Prostate gland (tissue), 2 donors: Measurements from ENCODE around the gene SLC35A1.

Experiments used
- CTCF ChIP-seq, 4 experiments: fragments of 200-600 bp in 2 of 4; fragments of 450-650 bp in 2 of 4; sonication (generic) in 2 of 4; IDR thresholded peaks; 1 replicate in 3 of 4; 2 replicates in 1 of 4; pipeline ENCODE4 v1.5.1; 2016 to 2019; ENCODE audit warnings: antibody characterized with exemption in 4 of 4, mild to moderate bottlenecking in 2 of 4, moderate library complexity in 2 of 4
- POLR2AphosphoS5 ChIP-seq: sonication (generic); formaldehyde crosslinking; IDR thresholded peaks from one replicate; pipeline ENCODE4 v1.6.1; 2017; ENCODE audit warnings: antibody characterized with exemption

DNA sequence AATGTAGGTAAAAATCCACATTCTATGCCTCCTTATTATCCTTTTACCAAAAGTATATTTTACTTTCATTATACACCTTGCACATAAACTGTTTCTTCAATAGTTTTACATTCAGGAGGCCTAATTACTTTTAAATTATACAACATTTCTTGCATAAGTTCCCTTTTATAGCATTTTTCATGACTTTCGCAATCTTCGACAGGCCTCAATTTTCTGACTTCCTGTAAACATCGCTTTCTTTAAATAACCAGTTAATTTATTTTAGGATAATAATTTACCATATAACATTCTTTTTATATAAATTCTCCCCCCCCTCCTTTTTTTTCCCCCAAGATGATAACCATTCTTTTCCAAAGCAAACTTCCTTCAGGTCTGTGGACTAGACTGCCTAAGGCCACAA is 9.2 kb downstream of the SLC35A1 start:
- TF ChIP-seq POLR2AphosphoS5 (no peak), CTCF (IDR thresholded peaks at IDR 0.05) (no peak)
